Measurements from ENCODE around the gene GALNT14.

Gene GALNT14

DNA sequence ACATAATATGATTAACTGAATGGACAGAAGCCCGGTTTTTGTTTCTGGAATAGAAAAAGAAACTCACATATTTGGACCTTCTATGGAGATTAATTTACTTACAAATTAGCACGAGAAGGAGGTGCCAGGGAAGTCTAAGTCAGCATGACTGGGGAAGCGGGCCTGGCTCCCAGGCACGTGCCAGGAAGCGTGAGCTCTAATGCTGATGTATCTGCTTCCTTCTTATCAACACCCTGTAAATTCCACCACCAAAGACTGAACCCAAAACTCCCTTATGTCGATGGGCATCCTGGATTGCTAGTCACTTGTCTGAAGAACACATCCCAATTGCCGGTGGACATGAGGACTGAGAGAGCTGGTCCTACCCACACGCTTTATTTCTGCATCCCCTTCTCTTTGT lies 134.5 kb downstream of the GALNT14 start:
- no peak for DNase-seq

DNA sequence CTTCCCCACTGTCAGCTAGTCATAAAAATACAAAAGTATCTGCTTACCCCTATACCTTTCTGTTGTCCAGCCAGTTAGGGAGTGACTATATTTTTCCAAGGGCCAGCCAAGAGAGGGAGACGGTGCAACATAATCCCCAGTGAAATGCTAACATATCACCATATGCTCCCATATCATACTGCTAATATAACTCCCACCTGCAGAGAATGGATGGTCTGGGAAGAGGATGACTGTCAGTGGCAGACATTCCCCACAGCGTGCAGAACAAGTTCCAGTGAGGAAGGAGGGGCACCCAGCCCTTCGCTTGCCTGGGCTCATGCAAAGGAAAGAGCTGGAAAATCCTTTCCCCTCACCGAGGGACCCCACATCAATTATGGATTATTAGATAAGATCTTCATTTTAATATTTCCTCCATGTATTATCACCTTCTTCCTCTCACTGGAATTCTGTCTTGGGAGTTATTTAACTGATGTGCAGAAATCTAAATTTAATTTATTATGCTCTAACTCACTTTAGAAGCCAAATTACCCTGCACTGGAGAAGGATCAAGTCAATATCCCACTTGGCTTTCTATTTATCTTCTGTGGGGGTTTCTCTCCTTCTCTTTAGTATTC lies 135.6 kb downstream of the GALNT14 start:
- DNase-seq = no peak

DNA sequence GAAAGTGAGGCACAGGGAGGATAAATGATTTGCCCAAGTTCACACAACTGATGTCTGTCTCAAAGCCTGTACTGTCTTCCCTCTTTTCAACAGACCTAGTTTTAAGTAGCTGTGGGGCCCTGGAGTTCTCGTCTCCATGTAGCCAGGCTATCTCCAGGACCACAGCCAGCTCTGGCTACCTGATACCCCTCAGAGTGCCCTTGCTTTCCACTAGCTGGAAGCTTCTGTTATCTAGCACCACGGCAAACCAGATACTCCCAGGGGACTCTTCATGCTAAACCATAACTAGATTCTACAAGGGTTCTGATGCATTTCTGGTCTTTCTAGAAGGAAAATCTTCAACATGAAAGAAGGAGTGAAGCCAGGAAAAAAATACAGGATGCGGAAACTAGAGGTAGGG lies 137.3 kb downstream of the GALNT14 start:
- no peak for DNase-seq

DNA sequence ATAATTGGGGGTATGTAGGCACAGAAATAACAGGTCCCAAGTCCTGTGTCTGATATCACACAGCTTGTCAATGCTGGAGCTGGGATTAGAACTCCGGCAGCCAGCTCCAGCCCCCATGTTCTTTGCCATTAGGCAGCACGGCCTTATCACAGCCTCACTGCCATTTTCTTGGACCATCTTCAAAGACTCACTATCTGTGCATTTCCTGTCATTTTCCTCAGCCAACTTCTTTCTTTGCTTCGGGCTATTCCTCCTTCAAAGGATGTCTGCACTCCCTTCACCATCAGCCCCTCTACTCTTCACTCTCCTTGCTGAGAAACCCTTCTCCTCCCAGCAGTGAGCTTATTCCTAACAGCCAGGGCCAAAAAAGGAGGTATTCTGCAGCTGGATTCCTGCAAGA lies 139.6 kb downstream of the GALNT14 start:
- no peak for DNase-seq

DNA sequence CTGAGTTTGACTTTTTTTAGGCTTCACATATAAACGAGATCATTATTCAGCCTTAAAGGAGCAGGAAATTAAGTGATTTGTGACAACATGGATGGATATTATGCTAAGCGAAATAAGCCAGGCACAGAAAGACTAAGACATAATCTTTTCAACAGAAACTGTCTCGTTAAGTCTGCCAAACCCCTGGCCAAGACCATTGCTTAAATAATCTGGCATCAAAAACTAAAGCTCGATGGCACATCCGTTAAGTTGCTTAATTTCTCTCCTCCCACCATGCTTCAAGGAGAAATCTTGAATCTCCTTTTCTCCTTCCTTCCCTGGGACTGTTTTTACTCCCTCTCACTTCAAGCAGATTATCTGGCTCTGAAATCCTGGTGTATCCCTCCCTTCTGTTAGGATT lies 140.3 kb downstream of the GALNT14 start:
- DNase-seq = no peak

DNA sequence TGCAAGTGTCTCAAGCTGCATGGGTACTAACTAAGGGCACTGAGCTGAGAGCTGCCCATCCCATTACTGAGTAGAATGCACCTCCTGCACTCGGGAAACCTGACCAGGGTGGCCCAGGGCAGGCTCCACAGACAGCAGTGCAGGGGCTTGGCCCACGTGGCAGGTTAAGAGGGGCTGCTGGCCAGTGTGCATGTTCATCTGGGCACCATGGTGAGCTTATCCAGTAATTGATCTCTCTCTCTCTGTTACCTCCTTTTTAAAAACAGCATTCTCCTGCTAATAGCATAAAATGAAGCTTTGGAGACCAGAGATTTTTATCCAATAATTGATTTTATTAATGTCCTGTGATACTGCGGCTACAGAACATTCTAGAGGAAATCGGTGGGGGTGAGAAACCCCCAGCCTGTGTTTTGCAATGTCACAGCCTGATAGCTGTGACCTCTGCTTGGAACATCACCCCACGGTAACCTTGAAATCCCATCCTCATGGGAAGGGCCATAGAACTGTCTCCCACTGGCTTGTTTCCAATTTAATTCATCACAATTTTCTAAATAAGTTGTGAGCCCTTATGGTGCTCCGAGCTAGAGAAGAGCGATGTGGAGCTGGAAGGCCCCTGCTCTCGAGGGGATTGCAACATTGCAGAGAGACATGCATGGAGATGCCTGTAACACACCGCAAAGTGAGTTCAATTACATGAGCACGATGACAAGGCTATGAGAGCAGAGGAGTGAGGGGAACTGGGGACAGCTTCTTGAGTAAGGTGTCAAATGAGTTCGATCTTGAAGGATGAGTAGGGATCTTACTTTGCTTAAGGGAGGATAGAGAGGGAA lies 143.8 kb downstream of the GALNT14 start:
- DNase-seq = no peak

DNA sequence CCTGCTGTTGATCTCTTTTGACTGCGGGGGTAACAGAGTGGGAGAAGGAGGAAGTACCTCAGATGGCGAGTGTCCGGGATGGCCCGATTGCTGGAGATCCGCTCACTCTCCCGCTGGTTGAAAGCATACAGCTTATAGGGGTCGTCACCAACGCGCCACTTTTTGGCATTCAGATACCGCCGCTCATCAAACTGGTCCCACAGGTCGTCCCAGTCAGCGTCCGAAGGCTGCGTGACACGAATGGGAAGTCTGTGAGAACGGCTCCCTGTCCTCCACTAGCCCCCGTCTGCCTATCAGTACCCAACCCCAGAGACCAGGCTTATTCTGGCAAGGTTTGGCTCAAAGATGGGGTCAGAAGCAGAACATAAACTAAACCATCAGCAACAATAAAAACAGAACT lies 145.5 kb downstream of the GALNT14 start:
- no peak for DNase-seq

DNA sequence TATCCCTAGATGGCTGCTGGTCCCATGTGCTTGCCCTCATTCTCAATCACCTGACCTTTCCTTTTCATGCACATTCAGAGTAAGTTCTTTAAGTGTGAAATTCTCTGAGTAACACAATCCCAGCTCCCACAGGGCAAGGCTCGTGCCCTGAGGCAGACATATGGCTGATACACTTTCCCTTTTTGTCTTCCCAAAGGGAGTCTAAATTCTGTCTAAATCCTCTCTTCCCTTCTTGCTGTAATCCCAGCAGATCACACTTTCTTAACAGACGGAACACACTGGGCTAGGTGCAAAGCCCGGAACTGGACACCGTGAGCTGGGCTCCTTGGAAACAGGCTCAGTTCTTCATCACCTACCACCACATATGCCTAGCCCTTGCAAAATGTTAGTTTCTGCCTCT lies 147.6 kb downstream of the GALNT14 start:
- no peak for DNase-seq

DNA sequence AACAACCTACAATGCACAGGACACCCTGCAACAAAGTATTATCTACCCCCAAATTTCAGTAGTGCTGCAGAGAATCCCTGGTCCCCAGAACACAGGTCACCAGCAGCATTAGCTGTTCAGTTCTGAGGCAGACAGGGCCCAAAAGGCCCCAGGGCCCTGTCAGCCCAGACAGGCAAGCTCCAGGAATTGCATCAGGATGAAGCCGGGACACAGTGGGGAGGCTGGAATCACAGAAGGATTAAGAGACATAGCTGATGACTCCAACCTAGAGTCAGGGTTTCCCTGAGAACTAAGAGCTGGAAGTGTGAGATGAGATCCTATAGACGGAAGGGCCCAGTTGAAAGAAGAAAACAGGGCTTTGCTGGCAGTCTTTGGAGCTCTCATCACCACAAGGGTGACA lies 148.1 kb downstream of the GALNT14 start:
- no peak for DNase-seq

DNA sequence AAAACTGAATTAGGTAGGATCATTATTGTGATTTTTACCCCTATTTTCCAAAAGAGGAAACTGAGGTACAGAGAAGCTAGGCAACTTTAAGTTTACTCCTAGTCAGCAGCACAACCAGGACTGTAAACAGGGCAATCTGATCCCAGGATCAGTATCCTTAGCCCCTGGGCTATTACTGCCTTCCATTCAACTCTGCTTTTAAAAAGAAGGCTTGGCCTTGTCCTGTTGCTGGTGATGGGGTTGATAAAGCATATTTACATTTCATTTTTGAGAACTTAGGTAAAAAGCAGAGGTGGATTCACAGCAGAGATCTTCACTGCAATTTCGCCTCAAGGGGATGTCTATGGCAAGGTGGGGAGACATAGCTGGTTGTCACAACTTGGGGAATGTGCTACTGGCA lies 148.5 kb downstream of the GALNT14 start:
- no peak for DNase-seq

DNA sequence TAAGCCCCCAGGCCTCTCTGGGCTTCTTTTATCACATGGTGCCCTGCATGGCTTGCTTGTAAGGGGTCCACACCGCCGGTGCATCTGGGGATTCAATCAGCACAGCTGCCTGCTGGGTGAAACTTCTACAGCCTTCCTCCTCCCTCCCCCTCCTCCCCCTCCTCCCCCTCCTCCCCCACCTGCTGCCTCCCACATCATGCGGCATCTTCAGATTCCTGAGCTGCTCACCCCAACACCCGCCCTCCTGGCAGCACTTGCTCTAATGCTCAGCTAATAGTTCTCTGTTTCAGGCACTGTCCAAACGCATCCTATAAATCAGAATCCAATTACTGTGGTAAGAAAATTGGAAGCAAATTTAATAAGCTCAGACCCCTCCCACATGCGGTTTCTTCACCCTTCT lies 150.7 kb downstream of the GALNT14 start:
- DNase-seq = no peak

DNA sequence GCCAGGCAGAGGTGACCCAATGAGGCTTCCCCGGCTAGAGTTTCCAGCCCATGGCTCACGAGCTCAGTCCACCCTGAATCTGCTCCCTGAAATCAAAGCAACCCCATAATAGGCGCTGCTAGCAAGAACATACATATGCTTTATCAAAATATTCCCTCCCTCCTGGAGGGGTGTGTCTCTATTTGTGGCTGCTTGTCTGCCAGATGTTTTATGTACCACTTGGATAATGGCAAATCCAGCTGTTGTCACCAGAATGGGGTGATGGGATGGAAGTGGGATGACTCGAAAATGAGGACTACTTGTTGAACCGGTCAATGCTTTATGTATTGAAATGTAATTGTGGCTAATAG lies 152.0 kb downstream of the GALNT14 start:
- DNase-seq = no peak

DNA sequence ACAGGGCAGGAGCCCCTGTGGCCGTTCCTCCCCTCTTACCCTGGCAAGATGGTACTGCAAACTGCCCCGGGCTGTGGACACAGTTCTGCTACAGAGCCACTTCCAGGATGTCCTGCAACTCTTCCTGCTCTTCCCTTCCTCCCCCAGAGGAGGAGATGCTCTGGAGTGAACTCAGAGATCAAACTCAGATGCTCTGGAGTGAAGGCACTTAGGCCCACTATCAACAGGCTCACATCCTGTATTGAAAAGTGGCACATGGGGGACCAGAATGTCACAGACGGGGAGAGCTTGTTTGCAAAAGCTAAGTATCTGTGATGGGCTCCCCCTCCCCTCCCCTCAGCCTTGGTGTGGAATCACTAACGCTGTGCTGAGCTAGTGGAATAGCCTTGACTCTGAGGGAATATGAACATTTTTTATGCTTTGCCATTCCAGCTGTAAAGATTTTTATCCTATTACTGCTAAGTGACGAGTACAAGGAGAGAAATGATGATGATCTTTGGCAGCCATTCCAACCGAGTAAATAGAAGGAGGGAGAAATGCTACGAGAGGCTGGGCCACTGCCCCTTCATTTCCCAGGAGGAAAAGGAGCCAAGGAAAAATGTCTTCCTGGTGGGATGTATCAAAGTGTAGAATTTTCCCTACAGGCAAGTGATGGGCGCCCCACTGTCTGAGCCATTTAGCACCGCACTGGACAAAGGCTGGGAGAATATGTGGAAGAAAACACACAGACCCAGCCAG lies 152.6 kb downstream of the GALNT14 start:
- no peak for DNase-seq

DNA sequence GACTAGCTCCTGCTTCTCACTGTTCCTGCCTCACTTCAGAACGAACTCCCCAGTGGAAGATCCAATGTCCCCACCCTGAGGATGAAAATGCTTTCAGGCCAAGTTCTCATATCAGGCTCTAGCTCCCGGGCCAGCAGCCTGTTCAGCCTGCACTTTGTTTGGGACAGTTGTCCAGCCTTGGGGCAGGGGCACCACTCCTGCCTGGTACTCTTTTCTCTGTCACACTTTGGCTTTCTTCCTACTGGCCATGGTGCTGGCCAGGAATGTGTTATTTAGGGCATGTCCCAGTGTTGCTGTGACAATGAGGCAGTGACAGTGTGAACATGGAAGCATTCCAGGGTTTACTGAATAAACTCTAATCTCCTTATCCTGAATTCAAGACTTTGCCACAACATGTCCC lies 154.1 kb downstream of the GALNT14 start:
- DNase-seq = no peak

DNA sequence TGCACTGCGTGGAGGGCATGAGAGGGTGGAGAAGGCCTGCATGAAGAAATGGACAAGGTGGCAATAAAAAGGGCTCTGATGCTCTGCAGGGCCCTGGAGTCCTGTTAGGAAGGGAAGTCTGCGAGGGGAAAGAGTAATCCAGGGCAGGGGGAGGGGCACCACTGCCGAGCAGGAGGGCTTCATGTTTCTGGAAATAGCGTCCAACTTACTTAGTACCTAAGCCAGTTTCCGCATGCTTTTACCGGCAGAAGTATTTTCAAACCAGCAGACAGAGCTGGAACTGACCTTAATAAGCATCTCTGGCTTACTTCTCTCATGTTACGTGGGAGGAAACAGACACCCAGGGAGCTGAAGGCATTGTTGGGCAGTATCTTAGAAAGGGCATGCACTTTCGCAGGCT lies 156.7 kb downstream of the GALNT14 start:
- no peak for DNase-seq

DNA sequence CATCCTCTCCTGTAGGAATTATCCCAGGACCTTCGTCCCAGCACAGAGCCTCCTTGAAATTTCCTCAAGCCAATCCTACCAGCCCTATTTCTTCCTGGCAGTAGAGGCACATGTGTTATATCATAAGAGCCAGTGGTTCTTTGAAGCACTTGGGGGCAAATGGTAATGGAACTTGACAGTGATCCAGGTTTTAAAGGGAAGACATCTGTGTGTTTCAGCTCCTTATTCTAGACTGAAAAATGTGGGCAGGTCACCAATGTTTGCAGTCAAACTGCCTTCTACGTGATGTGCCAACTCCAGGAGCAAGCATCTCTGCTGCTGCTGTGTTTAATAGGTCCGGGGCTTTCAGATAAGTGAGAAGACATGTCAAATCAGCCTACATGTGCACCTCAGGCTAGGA lies 157.1 kb downstream of the GALNT14 start:
- no peak for DNase-seq

DNA sequence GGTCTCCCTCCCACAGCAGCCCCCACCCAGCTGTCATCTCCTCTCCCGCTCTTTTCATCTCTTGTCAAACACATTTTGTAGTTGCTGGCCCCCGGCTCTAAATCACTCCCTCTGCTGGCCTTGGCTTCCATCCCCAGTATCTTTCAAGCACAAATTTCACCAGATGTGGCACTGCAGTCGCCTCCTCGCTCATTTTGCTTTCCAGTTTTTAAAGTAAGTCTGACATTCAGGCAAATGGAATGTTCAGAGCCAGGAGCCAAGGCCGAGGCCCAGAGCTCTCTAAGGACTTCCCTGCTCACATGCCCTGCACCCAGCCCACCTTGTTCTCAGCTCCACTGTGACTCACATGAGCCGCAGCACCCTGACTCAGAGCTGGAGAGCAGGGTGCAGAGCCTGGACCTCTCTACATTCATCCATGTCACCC lies 158.4 kb downstream of the GALNT14 start:
- no peak for DNase-seq

DNA sequence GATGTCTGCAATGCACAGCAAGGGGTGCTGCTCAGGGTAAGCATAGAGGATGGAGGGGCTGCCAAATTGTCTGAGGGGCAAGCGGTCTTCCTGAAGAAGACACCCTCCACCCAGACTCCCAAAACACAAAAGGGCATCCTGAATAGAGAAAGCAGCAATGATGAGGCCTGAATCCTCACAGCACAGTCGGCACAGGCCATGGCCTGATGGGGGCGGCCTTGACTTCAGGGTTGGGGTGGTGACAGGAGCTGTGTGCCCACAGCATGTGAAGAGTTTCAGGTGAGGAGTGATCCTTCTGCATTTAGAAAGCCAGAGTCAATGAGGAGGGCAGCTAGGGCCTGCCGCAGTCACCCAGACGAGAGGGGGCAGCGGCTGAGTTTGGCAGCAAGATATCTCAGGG lies 159.4 kb downstream of the GALNT14 start:
- no peak for DNase-seq

DNA sequence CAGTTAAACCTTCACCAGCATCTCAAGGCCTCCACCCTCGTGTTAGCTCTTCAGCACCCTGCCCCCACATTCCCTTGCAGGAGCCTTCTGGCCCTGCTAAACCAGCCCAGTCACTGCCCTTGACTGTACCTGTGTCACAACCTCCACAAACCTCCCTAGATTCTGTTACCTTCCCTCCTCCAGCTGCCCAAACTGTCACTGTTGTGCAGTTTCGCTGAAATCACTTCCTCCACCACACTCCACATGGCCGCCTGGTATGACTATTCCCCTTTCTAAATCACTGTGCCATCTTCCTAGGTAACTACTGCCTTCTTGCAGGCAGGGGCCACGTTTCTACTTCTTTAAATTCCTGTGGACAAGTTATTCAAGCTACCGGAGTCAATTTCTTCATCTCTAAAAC lies 160.2 kb downstream of the GALNT14 start:
- no peak for DNase-seq

DNA sequence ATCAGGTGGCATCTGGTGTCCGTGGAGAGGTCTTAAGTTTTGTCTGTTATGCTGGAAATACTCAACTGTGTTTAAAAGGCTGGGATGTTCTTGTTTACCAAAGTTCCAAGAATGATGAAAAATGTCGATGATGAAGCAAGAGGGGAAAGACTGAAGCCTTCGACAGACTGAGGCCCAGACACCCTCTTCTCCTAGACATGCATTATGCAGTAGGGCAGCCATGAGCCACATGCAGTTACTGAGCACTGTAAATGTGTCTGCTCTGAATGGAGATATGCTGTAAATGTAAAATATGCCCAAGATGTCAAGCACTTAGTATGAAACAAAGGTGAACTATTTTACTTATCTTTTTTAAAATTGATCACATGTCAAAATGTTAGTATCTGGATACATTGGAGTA lies 163.1 kb downstream of the GALNT14 start:
- no peak for DNase-seq

DNA sequence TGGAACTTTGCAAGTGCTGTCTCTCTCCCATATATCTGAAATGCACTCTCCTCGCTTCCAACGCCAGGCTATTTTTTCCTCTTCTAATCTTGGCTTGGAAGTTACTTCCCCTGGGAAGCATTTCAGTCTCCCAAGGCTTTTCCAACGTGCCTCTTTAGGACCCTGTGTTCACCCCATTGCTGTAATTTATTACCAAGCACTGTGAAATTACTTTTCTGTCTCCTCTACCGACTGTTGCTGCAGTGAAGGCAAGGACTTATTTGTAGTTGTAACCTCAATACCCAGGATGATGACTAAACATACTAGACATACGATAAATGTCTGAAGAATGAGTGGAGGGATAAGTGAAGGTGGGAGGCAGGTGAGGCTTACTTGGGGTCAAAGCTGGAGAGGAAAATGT lies 163.7 kb downstream of the GALNT14 start:
- DNase-seq = no peak

DNA sequence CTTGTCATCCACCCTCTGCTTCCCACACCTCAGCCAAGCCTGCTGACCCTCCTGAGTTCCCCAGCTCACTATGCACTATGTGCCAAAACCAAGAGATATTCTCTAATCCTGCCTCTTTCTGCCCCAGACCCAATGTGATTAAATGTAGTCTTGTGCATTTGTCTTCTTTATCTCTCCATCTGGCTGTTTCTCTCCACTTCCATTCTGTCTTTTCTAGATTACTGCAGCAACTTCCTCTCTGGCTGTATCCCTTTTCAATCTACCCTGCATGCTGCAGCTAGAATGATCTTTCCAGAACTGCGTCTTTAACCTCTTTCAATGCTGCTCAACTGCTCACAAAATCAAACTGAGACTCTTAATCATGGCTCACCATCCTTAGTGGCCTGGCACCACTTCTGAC lies 164.1 kb downstream of the GALNT14 start:
- no peak for DNase-seq

DNA sequence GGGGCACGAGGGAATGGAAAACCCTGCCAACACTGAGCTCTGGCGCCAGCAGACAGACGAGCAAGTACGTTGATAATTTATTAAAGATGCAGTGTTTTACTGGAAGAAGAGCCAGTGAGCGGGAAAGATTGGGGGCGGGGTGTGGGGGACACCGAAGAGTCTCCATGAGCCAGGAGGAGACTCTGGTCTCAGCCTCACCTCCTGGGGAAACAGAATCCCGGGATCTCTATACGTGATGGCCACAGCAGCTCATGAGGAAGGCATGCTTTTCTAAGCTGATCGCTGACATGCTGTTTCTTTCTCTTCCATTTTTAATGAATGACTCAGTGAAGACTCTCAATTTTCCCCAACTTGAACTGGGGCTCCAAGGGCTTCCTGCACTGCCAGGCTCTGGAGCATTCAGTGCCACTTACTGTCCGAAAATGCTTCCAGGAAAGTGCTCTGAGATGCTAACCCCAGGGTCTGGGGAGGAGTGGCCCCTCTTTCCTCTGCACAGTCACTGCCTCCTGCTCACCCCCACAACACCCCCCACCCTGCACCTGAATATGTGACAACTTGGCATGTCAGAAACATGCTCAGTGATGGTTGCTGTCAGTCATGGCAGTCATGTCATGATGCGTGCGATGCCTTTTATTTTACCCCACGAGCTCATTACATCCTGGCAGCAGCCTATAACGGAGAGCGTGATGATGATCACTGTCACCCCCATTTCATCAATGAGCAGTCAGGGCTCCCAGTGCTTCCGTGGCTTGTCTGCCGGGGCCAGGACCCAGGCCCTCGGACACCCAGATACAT lies 166.8 kb downstream of the GALNT14 start:
- no peak for DNase-seq

Data from DMS153 (cell line).